IMR-90 (cell line): ENCODE data around the gene DND1.

Experiments used
- POLR2A ChIP-seq: IDR thresholded peaks from 2 replicates; pipeline ENCODE4 v1.6.1; 2012; ENCODE audit warnings: mild to moderate bottlenecking, low read depth, low read length
- RCOR1 ChIP-seq: IDR thresholded peaks from 2 replicates; pipeline ENCODE4 v1.6.1; 2012; ENCODE audit warnings: mild to moderate bottlenecking, low read length, improper control_type of control experiment; ENCODE audit not compliant: insufficient replicate concordance
- TF ChIP-seq, protein P1 (sequence below): conservative IDR thresholded peaks from 2 replicates; pipeline ENCODE4 v1.5.1; 2012; ENCODE audit warnings: mild to moderate bottlenecking, low read depth, low read length, improper control_type of control experiment

DNA sequence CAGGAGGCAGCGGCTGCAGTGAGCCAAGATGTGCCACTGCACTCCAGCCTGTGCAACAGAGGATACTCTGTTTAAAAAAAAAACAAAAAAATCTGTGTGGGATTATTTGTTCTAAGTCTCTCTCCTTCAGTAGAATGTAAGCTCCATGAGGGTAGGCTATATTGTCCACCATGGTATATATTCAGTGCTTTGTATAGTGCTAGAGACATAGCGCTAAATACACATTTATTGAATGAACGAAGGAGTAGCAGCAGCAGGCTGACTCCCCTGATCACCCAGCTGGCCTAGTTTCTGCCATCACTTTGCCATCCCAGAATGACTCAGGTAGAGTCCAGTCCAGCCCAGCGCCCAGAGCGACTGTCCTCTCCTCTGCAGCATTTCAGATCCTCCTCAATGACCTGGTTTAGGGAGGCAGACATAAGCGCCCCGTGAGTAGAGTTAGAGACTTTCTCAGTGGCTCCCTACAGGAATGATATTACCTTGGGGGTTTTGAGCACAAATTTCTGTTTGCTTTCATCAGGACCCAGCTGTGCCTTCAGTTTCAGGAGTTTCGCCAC is 17.1 kb upstream of the DND1 start:
- TF ChIP-seq, protein P1, sequence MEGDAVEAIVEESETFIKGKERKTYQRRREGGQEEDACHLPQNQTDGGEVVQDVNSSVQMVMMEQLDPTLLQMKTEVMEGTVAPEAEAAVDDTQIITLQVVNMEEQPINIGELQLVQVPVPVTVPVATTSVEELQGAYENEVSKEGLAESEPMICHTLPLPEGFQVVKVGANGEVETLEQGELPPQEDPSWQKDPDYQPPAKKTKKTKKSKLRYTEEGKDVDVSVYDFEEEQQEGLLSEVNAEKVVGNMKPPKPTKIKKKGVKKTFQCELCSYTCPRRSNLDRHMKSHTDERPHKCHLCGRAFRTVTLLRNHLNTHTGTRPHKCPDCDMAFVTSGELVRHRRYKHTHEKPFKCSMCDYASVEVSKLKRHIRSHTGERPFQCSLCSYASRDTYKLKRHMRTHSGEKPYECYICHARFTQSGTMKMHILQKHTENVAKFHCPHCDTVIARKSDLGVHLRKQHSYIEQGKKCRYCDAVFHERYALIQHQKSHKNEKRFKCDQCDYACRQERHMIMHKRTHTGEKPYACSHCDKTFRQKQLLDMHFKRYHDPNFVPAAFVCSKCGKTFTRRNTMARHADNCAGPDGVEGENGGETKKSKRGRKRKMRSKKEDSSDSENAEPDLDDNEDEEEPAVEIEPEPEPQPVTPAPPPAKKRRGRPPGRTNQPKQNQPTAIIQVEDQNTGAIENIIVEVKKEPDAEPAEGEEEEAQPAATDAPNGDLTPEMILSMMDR, result no peak
- no peak for TF ChIP-seq POLR2A
- TF ChIP-seq RCOR1, result no peak
